Measurements from ENCODE around the gene COL19A1.

COL19A1 gene

GRCh38 chr6:70180183-70180900 lies 314.0 kb downstream of the COL19A1 start:
- no peak for DNase-seq

DNA sequence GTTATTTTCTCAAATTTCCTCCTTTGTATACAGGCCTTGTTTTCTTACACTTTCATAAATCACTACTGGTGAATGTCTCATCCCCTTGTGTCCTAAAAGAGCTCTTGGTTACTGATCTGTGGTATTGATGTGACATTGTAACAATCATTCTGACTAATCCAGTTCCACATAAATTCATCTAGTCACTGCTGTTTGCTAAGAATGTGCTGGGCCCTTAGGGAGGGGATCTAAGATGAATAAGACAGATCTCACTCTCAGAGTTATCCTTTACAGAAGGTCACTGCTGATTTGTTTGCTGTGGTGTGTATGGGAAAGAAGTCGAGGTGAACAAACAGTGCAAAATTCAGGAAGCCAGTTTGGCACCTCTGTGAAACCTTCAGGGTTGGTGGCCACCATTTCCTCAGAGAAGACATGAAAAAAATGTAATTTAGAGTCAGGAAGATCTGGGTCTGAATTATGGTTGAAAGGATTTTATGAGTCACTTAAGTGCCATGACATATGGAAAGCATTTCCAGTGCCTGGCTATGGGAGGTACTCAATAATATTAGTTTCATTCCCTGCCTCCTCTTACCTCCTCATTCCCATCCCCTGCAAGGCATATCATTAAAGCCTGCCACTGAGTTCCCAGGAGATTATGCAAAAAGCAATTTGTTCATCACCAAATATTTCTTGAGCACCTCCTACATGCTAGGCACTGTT lies 314.7 kb downstream of the COL19A1 start:
- DNase-seq: no peak

DNA sequence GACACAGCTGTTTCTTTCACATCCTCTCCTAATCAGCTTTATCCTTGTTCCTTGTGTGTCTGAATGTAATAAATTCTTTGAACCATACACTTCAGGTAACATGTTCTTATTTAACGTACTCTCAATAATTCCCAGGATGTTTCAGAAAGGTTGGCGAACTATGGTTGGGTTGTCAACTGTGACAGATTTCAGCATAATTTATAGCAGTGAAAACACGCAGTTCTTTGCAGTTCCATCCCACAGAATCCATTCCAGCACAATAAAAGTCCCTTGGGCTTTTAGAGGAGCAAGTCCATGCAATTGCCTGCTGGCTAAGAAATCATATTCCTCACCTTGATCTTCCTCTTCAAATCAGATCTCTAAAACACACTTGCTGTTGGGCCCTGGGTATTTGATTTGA lies 317.2 kb downstream of the COL19A1 start:
- no peak for DNase-seq

DNA sequence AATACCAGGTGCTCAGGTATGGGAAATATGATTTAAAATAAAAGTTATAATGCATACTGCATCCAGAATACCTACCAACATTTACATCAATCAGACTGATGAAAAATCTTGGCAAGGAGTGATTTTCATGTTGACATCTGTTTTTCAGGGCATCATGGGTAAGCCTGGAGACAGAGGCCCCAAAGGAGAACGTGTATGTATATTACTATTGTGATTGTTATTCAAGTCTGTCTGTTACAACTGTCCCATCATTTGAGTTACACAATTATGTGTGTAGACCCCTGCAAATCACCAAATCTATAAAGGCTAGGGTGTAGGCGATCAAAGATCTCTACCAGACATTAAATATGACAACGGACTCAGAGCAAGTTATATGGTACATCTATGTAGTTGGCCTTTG lies 318.4 kb downstream of the COL19A1 start:
- no peak for DNase-seq

DNA sequence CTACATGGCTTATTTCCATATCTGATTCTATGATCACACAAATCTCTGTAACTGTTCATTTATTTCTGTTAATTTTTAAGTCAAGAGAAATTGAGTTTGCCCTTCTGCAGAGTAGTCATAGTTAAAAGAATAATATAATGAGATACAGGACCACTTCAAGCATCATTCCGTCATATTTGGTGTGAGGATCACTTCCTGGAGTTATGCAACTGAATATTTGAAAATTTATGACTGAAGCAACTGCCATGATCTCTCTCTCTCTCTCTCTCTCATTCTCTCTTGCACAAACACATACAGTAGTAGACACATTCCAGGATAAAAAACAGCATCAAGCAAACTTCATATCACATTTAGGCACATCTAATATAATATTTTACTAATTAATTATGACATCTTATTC lies 320.1 kb downstream of the COL19A1 start:
- DNase-seq: no peak

DNA sequence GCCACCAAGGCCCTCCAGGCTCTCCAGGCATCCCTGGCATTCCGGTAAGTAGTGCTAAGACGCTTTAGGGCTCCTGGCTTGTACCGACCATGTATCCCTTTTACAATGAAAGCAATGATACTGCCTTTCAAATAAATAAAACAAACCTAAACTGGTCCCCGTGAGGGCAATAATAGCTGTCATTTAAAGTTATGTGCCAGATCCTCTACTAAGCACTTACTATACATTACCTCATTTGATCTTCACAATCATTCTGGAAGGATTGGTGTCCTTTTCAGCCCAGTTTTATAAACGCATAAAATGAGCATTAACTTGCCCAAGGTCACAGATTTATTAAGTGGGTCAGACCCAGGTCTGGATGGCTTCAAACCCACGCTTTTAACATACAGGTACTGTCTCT lies 321.8 kb downstream of the COL19A1 start:
- DNase-seq: no peak

DNA sequence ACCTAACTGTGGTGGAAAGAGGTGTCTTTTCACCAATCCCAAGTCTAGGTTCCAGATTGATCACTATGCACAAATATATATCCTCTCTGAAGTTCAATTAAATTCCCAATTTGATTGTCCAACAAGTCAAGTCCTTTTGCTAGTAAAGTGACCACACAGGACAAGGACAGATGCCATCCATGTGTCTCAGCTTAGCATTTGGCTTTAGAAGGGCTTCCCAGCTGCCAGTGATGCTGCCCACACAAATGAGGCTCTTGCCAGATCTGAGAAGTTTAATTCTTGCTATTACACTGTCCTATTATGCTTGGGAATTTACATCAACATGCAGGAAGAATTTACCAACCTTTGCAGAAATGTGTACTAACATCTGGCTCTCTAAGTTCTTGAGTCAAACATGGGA lies 328.1 kb downstream of the COL19A1 start:
- no peak for DNase-seq

GRCh38 chr6:70196531-70196930 lies 330.2 kb downstream of the COL19A1 start:
- no peak for DNase-seq

- no peak for DNase-seq
Observed at GRCh38 chr6:70198785-70199184, 332.4 kb downstream of the COL19A1 start.

- no peak for DNase-seq
Observed at GRCh38 chr6:70208235-70208790, 342.0 kb downstream of the COL19A1 start.

DNA sequence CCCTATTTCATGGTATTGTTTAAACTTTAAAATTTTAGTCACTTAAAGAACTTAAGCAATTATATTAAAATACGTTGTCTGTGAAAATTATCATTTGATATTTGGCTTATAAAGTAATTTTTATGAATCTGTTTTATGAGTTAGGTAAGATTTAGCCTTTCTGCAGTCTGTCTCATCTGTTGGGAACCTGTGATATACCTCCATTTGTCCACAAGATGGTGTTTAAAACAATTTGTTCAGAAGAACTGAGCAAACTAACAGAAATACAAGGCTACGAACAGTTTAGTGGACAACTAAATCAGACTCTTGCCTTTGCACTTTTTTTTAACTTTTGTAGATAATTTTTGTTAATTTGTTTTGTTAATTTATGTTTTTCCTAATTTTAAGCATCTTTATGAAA lies 344.1 kb downstream of the COL19A1 start:
- no peak for DNase-seq

- no peak for DNase-seq
Observed at GRCh38 chr6:70215460-70216108, 349.2 kb downstream of the COL19A1 start.

- DNase-seq: no peak
Observed at GRCh38 chr6:70216767-70217166, 350.4 kb downstream of the COL19A1 start.

GRCh38 chr6:70219943-70220613 lies 353.7 kb downstream of the COL19A1 start:
- no peak for DNase-seq

DNA sequence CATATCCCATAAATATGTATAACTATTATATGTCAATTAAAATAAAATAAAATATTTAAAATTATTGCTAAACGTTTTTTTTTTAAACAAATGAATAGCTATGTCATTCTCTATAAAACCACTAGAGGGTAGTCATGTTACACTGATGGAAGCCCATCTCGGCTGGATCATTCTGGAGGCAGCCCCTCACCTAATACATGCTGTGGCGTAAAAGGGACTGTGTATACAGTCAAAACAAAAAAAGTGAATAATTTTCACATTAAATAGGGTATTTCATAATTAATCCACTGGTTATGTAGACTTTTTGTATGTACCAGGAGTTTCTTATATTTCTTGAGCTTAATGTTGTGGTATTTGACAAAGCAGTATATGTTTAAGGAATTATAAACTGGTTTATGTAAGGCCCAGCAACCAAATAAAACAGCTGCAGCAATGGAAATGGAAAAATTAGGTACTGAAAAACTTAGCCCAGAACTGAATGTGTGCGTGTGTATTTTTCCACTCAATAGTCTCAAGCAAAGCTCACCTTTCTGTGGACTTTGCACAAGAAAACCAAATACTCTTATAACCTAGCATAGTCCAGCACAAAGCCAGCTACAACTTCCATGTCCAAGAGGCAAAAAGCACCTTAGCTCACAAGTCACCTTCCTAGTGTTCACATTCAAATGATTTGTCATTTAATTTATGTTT lies 354.8 kb downstream of the COL19A1 start:
- DNase-seq: peak; percentile 20

DNA sequence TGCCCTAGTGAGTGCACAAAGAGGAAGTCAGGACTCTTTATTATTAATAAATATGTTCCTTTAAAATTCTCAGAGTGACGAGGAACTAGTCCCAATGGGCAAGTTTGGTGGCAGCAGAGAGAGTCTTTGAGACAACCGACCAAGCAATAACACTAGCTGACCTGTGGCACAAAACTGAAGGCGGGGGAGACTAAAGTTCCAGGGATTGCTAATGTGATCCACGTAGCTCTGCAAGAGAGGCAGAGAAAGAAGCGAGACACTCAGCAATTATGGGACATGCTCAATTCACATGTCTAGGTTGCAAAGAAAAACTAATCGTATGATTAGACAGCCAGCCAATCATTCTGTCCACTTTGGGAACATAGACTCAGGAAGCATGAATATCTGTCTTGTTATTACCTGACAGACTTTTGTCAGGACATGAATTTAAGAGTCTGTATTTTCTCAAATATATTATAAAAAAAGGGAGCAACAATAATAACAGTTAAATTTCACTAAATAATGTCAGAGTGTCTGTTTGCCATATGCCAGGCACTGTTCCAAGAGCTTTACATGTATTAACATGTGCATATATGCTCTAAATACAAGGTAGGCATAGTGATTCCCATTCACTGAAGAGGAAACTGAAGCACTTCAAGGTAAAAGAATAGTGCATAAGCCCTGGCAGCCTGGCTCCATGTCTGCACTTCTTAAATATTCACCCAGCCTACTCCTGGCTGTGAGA lies 355.5 kb downstream of the COL19A1 start:
- no peak for DNase-seq

GRCh38 chr6:70222439-70222749 lies 356.0 kb downstream of the COL19A1 start:
- DNase-seq: no peak

DNA sequence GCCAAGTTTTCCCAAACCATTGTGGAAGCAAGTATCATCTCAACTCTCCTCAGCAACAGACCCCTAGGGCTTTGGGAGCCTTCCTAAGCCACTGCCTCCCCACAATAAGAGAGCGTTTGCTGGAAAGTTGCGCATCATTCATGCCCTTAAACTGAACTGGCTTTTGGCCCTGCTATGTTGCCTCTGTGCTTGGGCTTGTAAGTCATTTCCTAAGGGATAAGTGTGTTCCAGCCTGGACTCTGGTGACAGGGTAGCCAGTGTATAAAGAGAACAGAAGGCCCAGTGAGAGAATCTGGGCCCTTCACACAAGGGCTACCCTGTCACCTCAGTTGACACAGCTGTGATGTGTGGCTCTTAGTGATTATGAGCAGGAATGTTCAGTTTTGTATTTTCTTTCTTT lies 358.7 kb downstream of the COL19A1 start:
- no peak for DNase-seq

DNA sequence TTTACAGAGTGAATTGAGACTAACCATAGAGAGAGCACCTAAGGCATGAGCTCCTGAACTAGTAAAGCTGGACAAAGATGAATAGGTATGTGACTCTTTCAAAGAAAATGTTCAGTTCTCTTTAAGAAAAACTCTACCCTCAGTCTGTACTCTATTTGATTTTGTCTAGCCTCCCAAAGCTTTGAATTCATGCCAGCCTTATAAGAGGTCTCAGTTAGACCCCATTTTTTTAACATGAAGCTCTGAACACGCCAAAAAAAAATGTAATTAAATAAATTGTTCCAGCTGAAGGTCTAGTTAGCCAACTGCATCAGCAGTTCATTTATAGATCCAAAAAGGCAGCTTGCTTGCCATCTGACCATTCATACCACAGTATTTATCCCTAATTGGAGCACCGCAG lies 365.0 kb downstream of the COL19A1 start:
- no peak for DNase-seq

DNA sequence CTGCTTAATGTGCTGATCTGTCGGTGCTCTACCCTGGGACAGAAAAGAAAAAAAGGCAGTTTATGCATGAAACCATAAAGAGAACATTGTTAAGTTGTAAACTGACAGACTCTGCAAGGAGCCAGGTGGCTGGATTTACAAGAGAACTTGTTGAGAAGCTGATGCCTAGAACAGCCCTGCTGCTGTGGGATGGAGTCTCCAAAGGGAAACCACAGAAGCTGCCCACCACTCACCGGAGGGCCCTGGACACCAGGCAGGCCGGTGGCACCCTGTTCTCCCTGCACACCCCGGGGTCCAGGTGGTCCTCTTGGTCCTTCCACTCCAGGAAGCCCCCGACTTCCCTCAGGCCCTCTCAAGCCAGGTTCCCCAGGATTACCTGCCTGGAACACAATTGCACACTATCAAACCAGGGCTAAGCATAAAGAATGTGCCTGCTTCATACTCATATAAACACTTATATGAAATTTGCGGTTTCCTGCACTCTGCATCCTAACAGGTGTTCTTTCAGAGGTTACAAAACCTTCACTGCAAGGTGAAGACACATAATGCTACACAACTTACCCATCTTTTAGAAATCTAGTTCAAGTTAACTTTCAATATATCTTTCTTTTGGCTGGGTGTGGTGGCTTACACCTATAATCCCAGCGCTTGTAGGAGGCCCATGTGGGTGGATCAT lies 368.3 kb downstream of the COL19A1 start:
- no peak for DNase-seq

GRCh38 chr6:70236343-70236742 lies 370.0 kb downstream of the COL19A1 start:
- DNase-seq: no peak

DNA sequence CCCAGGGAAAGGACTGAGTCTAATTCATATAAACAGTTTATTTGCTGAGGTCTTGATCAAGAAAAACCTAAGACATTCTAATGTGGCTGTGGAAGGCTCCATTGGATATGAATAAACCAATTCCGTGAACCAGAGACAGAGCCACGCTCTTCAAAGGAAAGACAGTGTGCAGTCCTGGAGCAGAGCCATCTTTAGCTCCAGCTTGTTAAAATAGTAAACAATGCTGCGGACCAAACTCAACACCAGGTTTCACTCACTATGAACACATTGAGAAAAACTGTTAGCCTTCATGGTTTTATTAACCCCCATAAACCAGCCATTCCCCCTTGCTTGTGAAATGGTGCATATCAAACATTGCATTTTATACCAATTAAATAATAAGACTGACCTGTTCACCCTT lies 374.7 kb downstream of the COL19A1 start:
- no peak for DNase-seq
